ENCODE measurements around the gene LMOD1.

DNA sequence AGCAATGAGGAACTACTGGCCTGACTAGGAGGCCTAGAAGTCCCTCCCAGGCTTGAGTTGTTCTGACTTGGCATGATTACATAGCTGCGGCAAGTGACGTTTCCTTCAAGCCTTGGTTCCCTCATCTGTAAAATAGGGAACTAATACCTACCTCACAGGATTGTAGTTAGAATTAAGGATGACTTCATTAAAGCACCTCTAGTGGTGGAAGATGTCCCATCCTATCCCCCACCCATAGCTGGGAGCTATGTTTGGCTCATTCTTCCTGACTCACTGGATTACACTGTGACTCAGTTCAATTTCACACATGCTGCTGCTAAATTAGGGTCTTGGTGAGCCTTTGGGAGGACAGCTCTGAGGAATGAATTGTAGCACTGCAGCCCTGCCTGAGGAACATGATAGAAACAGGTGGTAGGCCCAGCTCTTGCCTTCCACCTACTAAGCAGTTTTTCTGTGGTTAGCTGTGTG, 63.6 kb downstream of the LMOD1 start:
- TF ChIP-seq POLR2A (IDR thresholded peaks at IDR 0.05; ENCODE audit: low read length), result peak; percentile 6
- no peak for TF ChIP-seq GATA1 (IDR thresholded peaks at IDR 0.05; ENCODE audit: low read depth, low read length)
